Upper lobe of right lung (tissue), 1 donor: ENCODE results near the gene INF2. TPM values are rescaled to one million over a fixed set of nuclear protein-coding genes. Genes with fewer than 3 reads are reported as not detected.

Experiments used
- ATAC-seq: fragments of 200-7000 bp; cut with Tn5 transposase; one replicate; pipeline ENCODE4 v1.9.1; 2020; ENCODE audit warnings: mild to moderate bottlenecking, moderate library complexity
- DNase-seq: peaks from one replicate; pipeline ENCODE4 v3.0.0-alpha.2; 2020
- H3K27ac ChIP-seq: fragments of 200-600 bp; one replicate; pipeline ENCODE4 v1.8.0; 2022
- H3K27me3 ChIP-seq: fragments of 200-600 bp; one replicate; pipeline ENCODE4 v1.8.0; 2022; ENCODE audit warnings: mild to moderate bottlenecking
- H3K36me3 ChIP-seq: fragments of 200-600 bp; one replicate; pipeline ENCODE4 v1.8.0; 2022
- H3K4me1 ChIP-seq: fragments of 200-600 bp; one replicate; pipeline ENCODE4 v1.8.0; 2022
- H3K4me3 ChIP-seq: fragments of 200-600 bp; one replicate; pipeline ENCODE4 v1.8.0; 2022; ENCODE audit warnings: mild to moderate bottlenecking
- H3K9me3 ChIP-seq: fragments of 200-600 bp; one replicate; pipeline ENCODE4 v1.8.0; 2022
- CTCF ChIP-seq: fragments of 200-600 bp; IDR thresholded peaks from one replicate; pipeline ENCODE4 v1.8.0; 2022; ENCODE audit warnings: antibody characterized with exemption
- intact Hi-C: fragments of 100-400 bp; cut with DNase I; formaldehyde crosslinking; loops from one replicate; pipeline ENCODE4 v1.11.0; 2022
- total RNA-seq: library from RNA; stranded (reverse); fragmentation: NEBNext Ultra II Directional; extraction: Animal tissue kit (Norgen Biotek cat#: 25700); gene quantifications from one replicate; pipeline ENCODE4 v1.2.1, GENCODE V29; 2021
- donor health status: DM: no; HTN: yes; CAD: no; lungs with severe emphysema.

INF2 gene
- total RNA-seq, 1 donor from 2014 or later, result 117 TPM

GRCh38 chr14:104700225-104700651 lies 10.8 kb downstream of the INF2 start:
- Histone ChIP-seq H3K36me3 (peaks cover 36% of the 10 kb centered on the region), H3K27ac (no peak overlapping the region), H3K9me3 (no peaks in the 10 kb centered on the region), H3K4me1 (peaks cover 40% of the 10 kb centered on the region), H3K27me3 (no peaks in the 10 kb centered on the region), H3K4me3 (no peak overlapping the region)
- ATAC-seq (no peak), DNase-seq (no peak)
- TF ChIP-seq CTCF, result no peak
- intact Hi-C loops, result no loop called here

- Histone ChIP-seq H3K9me3 (no peaks in the 10 kb centered on the region), H3K27me3 (no peaks in the 10 kb centered on the region), H3K36me3 (peaks cover 36% of the 10 kb centered on the region), H3K4me1 (peaks cover 35% of the 10 kb centered on the region), H3K4me3 (no peak overlapping the region), H3K27ac (no peak overlapping the region)
- intact Hi-C loops, result no loop called here
- no peak for TF ChIP-seq CTCF
- ATAC-seq, result no peak
- DNase-seq, result no peak
Observed at GRCh38 chr14:104700747-104701217, 11.4 kb downstream of the INF2 start.

GRCh38 chr14:104701383-104702076 lies 12.1 kb downstream of the INF2 start:
- Histone ChIP-seq H3K4me3 (no peak overlapping the region), H3K9me3 (no peaks in the 10 kb centered on the region), H3K36me3 (peaks cover 36% of the 10 kb centered on the region), H3K27ac (no peak overlapping the region), H3K27me3 (no peaks in the 10 kb centered on the region), H3K4me1 (peaks cover 30% of the 10 kb centered on the region)
- ATAC-seq (no peak), DNase-seq (no peak)
- intact Hi-C loops, result no loop called here
- TF ChIP-seq CTCF, result no peak

- Histone ChIP-seq H3K4me1 (peaks cover 26% of the 10 kb centered on the region), H3K36me3 (peaks cover 36% of the 10 kb centered on the region), H3K4me3 (no peak overlapping the region), H3K9me3 (no peaks in the 10 kb centered on the region), H3K27me3 (no peaks in the 10 kb centered on the region), H3K27ac (no peak overlapping the region)
- intact Hi-C loops, result no loop called here
- TF ChIP-seq CTCF, result no peak
- DNase-seq, result no peak
- ATAC-seq, result no peak
Observed at GRCh38 chr14:104702106-104702505, 12.7 kb downstream of the INF2 start.

- ATAC-seq, result no peak
- Histone ChIP-seq H3K27ac (no peak overlapping the region), H3K4me3 (no peak overlapping the region), H3K27me3 (no peaks in the 10 kb centered on the region), H3K9me3 (no peaks in the 10 kb centered on the region), H3K36me3 (peaks cover 36% of the 10 kb centered on the region), H3K4me1 (peaks cover 20% of the 10 kb centered on the region)
- TF ChIP-seq CTCF, result no peak
- DNase-seq, result no peak
- intact Hi-C loops, result no loop called here
Observed at GRCh38 chr14:104702673-104703072, 13.3 kb downstream of the INF2 start.
